SK-N-SH (cell line): ENCODE measurements around the gene MACROD2. TPM values are rescaled to one million over a fixed set of nuclear protein-coding genes. Genes with fewer than 3 reads are reported as not detected.

ENCODE experiments used
- CTCF ChIA-PET: fragments of 300-600, 350-600 bp; formaldehyde crosslinking; extraction: SDS; loops from one replicate; lab custom pipeline; 2021; lab: Yijun Ruan, JAX
- POLR2A ChIA-PET: fragments of 350-600 bp; sonication (Branson Sonifier 250); formaldehyde crosslinking; extraction: SDS; loops from one replicate; lab custom pipeline; 2020; ENCODE audit warnings: antibody characterized with exemption, inconsistent platforms; lab: Yijun Ruan, JAX
- DNase-seq: peaks from one replicate; pipeline ENCODE4 v3.0.0; 2012
- H2AFZ ChIP-seq: fragments of 200-600 bp; sonication (generic); 2 replicates; pipeline ENCODE4 v1.8.1; 2016; ENCODE audit warnings: antibody characterized with exemption, mild to moderate bottlenecking, low read depth
- H3F3A ChIP-seq: fragments of 200-600 bp; sonication (generic); replicated peaks from 2 replicates; pipeline ENCODE3; 2016; ENCODE audit warnings: antibody characterized with exemption, mild to moderate bottlenecking; ENCODE audit not compliant: insufficient read depth
- H3K27ac ChIP-seq, 2 experiments: fragments of 200-500 bp in 1 of 2; fragments of 200-600 bp in 1 of 2; sonication (Bioruptor generic) in 1 of 2; sonication (generic), shearing (Covaris generic) in 1 of 2; 2 replicates each; pipeline versions ENCODE4 v1.5.1 to v1.6.1; 2014 to 2016; ENCODE audit warnings: low read depth in 2 of 2, inconsistent platforms in 1 of 2, low read length in 1 of 2, mild to moderate bottlenecking in 1 of 2, mixed read lengths in 1 of 2
- H3K27me3 ChIP-seq: fragments of 200-600 bp; sonication (generic), shearing (Covaris generic); 2 replicates; pipeline ENCODE4 v1.6.1; 2016; ENCODE audit warnings: mixed run types; ENCODE audit not compliant: insufficient read depth
- H3K36me3 ChIP-seq, 2 experiments: fragments of 200-500 bp in 1 of 2; fragments of 200-600 bp in 1 of 2; sonication (Bioruptor generic) in 1 of 2; sonication (generic) in 1 of 2; replicated peaks in 1 of 2; 2 replicates each; pipeline versions ENCODE3 to v1.5.1; 2014 to 2016; ENCODE audit warnings: low read length in 1 of 2, mild to moderate bottlenecking in 1 of 2; ENCODE audit not compliant: insufficient read depth in 2 of 2, control insufficient read depth in 1 of 2
- H3K4me1 ChIP-seq, 2 experiments: fragments of 200-500 bp in 1 of 2; fragments of 200-600 bp in 1 of 2; sonication (Bioruptor generic) in 1 of 2; sonication (generic), shearing (Covaris generic) in 1 of 2; 2 replicates each; pipeline versions ENCODE4 v1.5.1 to v1.6.1; 2014 to 2016; ENCODE audit warnings: low read depth in 1 of 2, low read length in 1 of 2, mixed run types in 1 of 2; ENCODE audit not compliant: insufficient read depth in 2 of 2, control insufficient read depth in 1 of 2
- H3K4me2 ChIP-seq: fragments of 200-600 bp; sonication (generic), shearing (Covaris generic); 2 replicates; pipeline ENCODE4 v1.6.1; 2017; ENCODE audit warnings: mixed run types
- H3K4me3 ChIP-seq, 2 experiments: fragments of 200-500 bp in 1 of 2; fragments of 200-600 bp in 1 of 2; sonication (Bioruptor generic) in 1 of 2; sonication (generic), shearing (Covaris generic) in 1 of 2; 2 replicates each; pipeline versions ENCODE4 v1.5.1 to v1.8.1; 2014 to 2016; ENCODE audit warnings: low read depth in 2 of 2, inconsistent platforms in 1 of 2, low read length in 1 of 2, mild to moderate bottlenecking in 1 of 2, mixed read lengths in 1 of 2, moderate library complexity in 1 of 2
- H3K79me2 ChIP-seq: fragments of 200-600 bp; sonication (generic); 2 replicates; pipeline ENCODE4 v1.8.1; 2017; ENCODE audit warnings: mild to moderate bottlenecking; ENCODE audit not compliant: insufficient read depth
- H3K9ac ChIP-seq: fragments of 200-600 bp; sonication (generic); 2 replicates; pipeline ENCODE4 v1.6.1; 2017; ENCODE audit warnings: mixed run types
- H3K9me2 ChIP-seq: fragments of 200-600 bp; sonication (generic); 2 replicates; pipeline ENCODE4 v1.6.1; 2017; ENCODE audit warnings: mixed run types
- H3K9me3 ChIP-seq: fragments of 200-600 bp; sonication (generic); 2 replicates; pipeline ENCODE4 v1.6.1; 2017; ENCODE audit warnings: mixed run types, mild to moderate bottlenecking, moderate library complexity
- H4K20me1 ChIP-seq: fragments of 200-600 bp; sonication (generic); 2 replicates; pipeline ENCODE4 v1.6.1; 2017; ENCODE audit warnings: mild to moderate bottlenecking, mixed run types; ENCODE audit not compliant: insufficient read depth
- CHD2 ChIP-seq: fragments of 150-350 bp; IDR thresholded peaks from 2 replicates; pipeline ENCODE4 v1.6.1; 2018; ENCODE audit warnings: low read length; ENCODE audit not compliant: partially characterized antibody
- ELF1 ChIP-seq: IDR thresholded peaks from 2 replicates; pipeline ENCODE4 v1.4.0; 2012
- FOSL2 ChIP-seq: IDR thresholded peaks from 2 replicates; pipeline ENCODE4 v1.4.0; 2012; ENCODE audit warnings: low read depth, mild to moderate bottlenecking, moderate library complexity, borderline replicate concordance
- FOXM1 ChIP-seq: IDR thresholded peaks from 2 replicates; pipeline ENCODE4 v1.4.0; 2012; ENCODE audit warnings: low read depth, mild to moderate bottlenecking
- GABPA ChIP-seq: IDR thresholded peaks from 2 replicates; pipeline ENCODE4 v1.4.0; 2012; ENCODE audit warnings: low read depth, mild to moderate bottlenecking
- GATA2 ChIP-seq: sonication (generic); formaldehyde crosslinking; IDR thresholded peaks from 2 replicates; pipeline ENCODE4 v1.5.0; 2020; ENCODE audit warnings: mild to moderate bottlenecking, missing genetic modification reagents
- MXI1 ChIP-seq: IDR thresholded peaks from 2 replicates; pipeline ENCODE4 v1.6.1; 2012; ENCODE audit warnings: mild to moderate bottlenecking, low read depth, low read length, improper control_type of control experiment
- REST ChIP-seq: IDR thresholded peaks from 2 replicates; pipeline ENCODE4 v1.6.1; 2012; ENCODE audit warnings: mild to moderate bottlenecking, low read depth, low read length, moderate library complexity
- SMC3 ChIP-seq: IDR thresholded peaks from 2 replicates; pipeline ENCODE4 v1.6.1; 2012; ENCODE audit warnings: low read depth, low read length, improper control_type of control experiment
- TCF12 ChIP-seq: IDR thresholded peaks from 2 replicates; pipeline ENCODE4 v1.4.0; 2012
- WGBS: methylation state at CpG from one replicate; pipeline ENCODE4 v1.1.6; 2017; ENCODE audit warnings: low lambda C conversion rate; 5-methylcytosine and 5-hydroxymethylcytosine counted together
- polyA plus RNA-seq, 3 experiments: library from polyadenylated mRNA; depleted of rRNA; stranded (reverse); fragments of >200 nt; gene quantifications; 2 replicates each; pipeline ENCODE4 v1.2.3, GENCODE V29; 2012

Gene MACROD2
- polyA plus RNA-seq, 1 of the 3 experiments (the other 2 are of a cell fraction), result 0.33 TPM

- H3K4me2 ChIP-seq, result no peak overlapping the region
- no peaks in the 10 kb centered on the region for H4K20me1 ChIP-seq
- H3K9me2 ChIP-seq, result no peaks in the 10 kb centered on the region
- POLR2A ChIA-PET, result no interaction called here
- no peak overlapping the region for H3K9ac ChIP-seq
- H3F3A ChIP-seq, result no peaks in the 10 kb centered on the region
- no peak overlapping the region for H3K27ac ChIP-seq
- CTCF ChIA-PET, result no interaction called here
- H3K27me3 ChIP-seq, result no peaks in the 10 kb centered on the region
- no peak overlapping the region for H2AFZ ChIP-seq
- TF ChIP-seq GATA2 (CRISPR knock-in tag) (no peak), TCF12 (no peak), GABPA (no peak), SMC3 (no peak), REST (no peak), MXI1 (no peak), CHD2 (no peak)
- DNase-seq, result no peak
- H3K4me3 ChIP-seq, result no peak overlapping the region
- no peaks in the 10 kb centered on the region for H3K36me3 ChIP-seq
- no peaks in the 10 kb centered on the region for H3K9me3 ChIP-seq
- 75% methylated on average over 2 of the region's 2 CpGs for WGBS
- H3K79me2 ChIP-seq, result no peaks in the 10 kb centered on the region
- H3K4me1 ChIP-seq, result no peaks in the 10 kb centered on the region
Observed at GRCh38 chr20:14569641-14570040, 574.3 kb downstream of the MACROD2 start.

GRCh38 chr20:14570811-14571210, 575.5 kb downstream of the MACROD2 start:
- TF ChIP-seq FOXM1 (no peak), GATA2 (CRISPR knock-in tag) (no peak), FOSL2 (no peak), ELF1 (no peak), MXI1 (no peak)
- no peak for DNase-seq
- Histone ChIP-seq H3K79me2 (no peaks in the 10 kb centered on the region), H2AFZ (no peak overlapping the region), H3K4me1 (no peaks in the 10 kb centered on the region), H3K4me3 (no peak overlapping the region), H3K9ac (no peak overlapping the region), H3K4me2 (no peak overlapping the region), H3K9me3 (no peaks in the 10 kb centered on the region), H3K36me3 (no peaks in the 10 kb centered on the region), H3F3A (no peaks in the 10 kb centered on the region), H3K27ac (no peak overlapping the region), H3K27me3 (no peaks in the 10 kb centered on the region), H3K9me2 (no peaks in the 10 kb centered on the region), H4K20me1 (no peaks in the 10 kb centered on the region)
- POLR2A ChIA-PET, result no interaction called here
- WGBS, result 76% methylated on average over 2 of the region's 2 CpGs
- CTCF ChIA-PET, result no interaction called here

GRCh38 chr20:14573676-14574075, 578.4 kb downstream of the MACROD2 start:
- no peaks in the 10 kb centered on the region for H3K27me3 ChIP-seq
- CTCF ChIA-PET, result no interaction called here
- no peak for DNase-seq
- H3K9ac ChIP-seq, result no peak overlapping the region
- H3K9me3 ChIP-seq, result no peaks in the 10 kb centered on the region
- POLR2A ChIA-PET, result no interaction called here
- no peaks in the 10 kb centered on the region for H3K9me2 ChIP-seq
- no peaks in the 10 kb centered on the region for H3F3A ChIP-seq
- H3K79me2 ChIP-seq, result no peaks in the 10 kb centered on the region
- 31% methylated on average over 3 of the region's 3 CpGs for WGBS
- TF ChIP-seq CHD2, result no peak
- H3K36me3 ChIP-seq, result no peaks in the 10 kb centered on the region
- H4K20me1 ChIP-seq, result no peaks in the 10 kb centered on the region
- no peak overlapping the region for H2AFZ ChIP-seq
- H3K4me2 ChIP-seq, result no peak overlapping the region
- no peaks in the 10 kb centered on the region for H3K4me1 ChIP-seq
- no peak overlapping the region for H3K27ac ChIP-seq
- H3K4me3 ChIP-seq, result no peak overlapping the region
